Raji (cell line): ENCODE measurements around the gene DCAF5.

ENCODE experiments used
- POLR2A ChIP-seq: IDR thresholded peaks from 2 replicates; pipeline ENCODE4 v1.6.1; 2011; ENCODE audit warnings: low read depth, low read length, control low read depth; ENCODE audit not compliant: insufficient read depth

DCAF5 gene

DNA sequence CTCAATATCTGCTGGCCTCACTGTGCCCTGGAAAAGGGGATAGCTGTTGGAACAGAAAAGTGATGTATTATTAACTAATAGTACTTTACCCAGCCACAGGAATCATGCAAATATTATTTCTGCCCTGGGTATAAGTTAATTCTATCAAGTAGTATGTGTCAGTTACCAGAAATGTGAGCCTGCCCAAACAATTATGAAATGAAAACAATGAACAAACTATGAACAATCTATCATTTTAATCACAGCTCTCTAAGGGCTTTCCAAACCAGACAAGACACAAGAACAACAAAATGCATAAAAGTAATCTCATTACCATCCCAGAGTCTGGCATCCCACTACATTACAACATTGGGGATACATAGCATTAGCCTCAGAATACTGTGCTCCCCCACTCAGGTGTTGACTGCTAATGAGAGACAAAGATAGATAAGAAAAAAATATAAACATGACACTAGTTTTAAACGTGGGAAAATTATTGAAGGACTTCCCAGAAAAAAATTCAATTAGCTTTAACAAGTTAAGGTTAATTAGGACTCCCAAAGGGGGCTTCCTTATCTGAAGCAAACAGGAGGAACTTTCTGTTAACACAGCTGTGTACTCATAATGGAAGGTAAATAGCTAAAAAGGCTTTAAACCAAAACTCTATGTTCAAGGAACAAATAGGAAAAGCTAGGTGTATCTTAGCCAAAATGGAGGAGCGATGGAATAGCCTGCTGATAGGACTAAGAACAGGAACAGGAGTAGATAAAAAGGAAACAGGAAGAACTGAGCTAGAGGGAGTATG lies 3.3 kb downstream of the DCAF5 start:
- TF ChIP-seq POLR2A, result no peak

DNA sequence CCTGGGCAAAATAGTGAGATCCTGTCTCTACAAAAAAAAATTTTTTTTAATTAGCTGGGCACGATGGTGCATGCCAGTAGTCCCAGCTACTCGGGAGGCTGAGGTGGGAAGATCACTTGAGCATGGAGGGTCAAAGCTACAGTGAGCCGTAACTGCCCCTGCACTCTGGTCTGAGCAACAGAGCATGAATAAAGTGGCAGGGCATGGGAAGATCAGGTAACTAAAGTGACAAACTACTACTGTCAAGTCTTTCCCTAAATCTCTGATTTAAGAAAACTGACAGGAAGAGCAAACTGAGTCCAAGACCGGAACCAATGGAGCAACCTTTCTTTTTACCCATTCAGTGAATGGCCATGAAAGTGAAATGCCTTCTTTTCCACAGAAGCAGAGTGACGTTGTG lies 10.8 kb downstream of the DCAF5 start:
- TF ChIP-seq POLR2A, result no peak

DNA sequence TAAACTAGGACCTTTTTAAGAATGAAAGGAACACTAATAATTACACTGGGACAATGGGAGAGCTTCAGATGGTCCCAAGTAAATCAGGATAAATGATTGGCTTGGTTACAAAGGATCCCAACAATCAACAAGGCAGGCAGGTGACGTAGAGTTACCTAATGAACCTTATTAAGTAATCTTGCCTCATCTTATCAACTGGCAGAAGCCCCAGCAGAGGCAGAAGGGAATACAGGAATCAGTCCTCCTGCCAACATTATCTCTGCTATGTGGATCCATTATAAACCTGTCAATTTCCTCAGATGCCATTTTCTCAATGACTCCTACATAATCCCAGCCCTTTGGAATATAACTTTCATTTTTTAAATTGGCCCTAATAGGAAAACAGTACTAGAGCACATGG lies 11.4 kb downstream of the DCAF5 start:
- no peak for TF ChIP-seq POLR2A

DNA sequence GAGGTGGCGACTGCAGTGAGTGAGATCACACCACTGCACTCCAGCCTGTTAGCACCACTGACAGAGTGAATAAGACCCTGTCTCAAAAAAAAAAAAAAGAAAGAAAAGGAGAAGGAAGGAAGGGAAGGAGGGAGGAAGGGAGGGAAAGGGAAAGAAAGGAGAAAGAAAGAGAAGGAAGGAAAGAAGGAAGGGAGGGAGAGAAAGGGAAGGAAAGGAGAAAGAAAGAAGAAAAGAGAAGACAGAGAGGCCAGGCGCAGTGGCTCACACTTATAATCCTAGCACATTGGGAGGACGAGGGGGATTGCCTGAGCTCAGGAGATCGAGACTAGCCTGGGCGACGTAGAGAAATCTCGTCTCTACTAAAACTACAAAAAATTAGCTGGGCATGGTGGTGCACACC lies 13.2 kb downstream of the DCAF5 start:
- TF ChIP-seq POLR2A, result no peak

DNA sequence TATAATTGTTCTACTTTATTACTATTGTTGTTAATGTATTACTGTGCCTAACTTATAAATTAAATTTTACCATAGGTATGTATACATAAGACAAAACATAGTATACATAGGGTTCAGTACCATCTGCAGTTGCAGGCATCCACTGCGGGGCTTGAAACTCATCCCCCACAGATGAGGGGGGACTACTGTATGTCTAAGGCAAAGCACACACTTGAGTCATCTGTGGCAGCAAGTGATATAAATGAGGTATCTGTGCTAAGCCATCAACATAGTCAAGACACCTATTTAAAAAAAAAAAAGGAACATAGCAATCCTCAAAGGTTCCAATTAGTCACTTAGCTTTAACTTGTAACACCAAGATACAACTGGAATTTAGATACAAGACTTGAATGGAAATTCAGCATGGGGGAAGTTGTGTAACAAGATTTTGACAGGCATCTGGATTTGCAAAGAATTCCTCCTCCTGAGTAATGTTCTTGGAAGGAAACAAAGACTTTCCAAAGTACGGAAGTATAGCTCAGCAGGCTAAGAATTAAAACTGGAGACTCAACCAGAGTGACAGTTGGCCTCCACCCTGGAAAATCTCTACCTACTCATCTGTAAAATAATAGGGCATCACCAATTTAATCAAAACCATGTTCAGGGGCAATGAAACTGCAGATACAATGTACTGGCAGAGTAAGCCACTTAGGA lies 14.9 kb downstream of the DCAF5 start:
- no peak for TF ChIP-seq POLR2A

DNA sequence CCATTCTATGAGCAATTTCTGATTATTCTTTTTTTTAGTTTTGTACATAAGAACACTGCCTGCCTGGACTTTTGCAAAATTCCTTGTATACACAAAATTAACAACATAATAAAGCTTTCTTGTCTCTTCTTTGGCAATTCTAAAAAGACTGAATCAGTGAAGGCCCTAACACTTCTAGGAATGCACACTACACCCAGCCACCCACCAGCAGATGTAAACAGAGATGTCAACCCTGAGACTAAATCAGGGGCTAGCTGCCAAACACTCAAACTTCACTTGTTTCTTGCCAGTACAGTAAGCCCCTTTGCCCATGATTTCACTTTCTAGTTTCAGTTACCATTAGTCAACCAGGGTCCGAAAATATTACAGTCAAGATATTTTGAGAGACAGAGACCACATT lies 15.5 kb downstream of the DCAF5 start:
- no peak for TF ChIP-seq POLR2A

DNA sequence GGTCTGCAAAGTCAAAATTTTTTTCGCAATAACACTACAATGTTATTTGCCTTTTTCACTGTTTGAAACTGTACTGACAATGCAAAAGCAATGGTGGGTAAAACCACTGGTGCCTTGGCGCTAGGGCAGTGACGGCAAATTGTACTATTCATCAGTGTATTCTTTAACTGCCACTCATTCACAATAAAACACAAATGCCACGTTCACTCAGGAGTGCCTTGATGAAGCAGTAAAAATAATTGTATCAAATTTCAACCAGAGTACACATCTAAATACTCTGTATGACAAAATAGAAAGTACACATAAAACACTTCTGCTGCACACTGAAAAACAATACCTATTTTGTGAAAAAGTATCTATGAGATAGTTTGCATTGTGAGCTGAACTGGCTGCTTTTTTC lies 17.8 kb downstream of the DCAF5 start:
- TF ChIP-seq POLR2A, result no peak

DNA sequence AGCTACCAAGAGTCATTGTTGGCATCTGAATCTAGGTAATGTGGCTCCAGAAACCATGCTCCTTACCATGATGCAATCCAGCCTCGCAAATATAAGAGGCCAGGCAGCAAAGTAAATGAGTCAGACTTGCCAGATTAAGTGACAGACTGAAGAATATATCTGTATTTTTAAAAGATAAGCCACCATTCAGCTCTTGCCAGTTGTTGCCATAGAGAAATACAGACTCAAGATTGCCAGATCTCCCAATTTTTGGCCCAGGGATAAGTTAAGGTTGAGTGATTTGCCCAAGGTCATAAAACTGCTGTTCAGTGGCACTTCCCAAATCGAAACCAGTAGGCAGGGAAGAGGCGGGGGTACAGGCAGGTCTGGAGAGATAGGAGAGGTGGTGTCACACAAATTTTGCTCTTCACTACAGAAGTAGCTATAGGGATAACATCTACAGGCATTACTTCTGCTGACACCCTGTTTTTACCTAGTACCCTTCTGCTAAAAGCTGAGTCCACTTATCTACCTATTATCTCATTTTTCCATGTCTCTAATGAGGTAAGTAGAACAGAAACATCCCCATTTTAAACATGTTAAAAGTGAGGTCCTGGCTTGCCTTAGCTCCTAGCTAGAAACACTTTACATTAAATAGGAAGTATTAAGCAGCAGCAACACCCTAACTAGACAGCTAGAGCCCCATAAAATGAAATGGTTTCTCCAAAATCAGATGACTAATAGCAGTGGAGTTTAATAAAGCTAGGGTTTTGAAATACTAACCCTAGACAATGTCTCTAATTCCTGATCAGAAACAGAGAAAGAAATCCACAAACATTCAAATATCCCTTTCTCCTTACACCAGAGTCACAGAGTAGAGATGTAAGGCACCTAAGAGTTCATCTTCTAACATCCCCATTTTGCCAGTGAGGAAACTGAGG lies 19.5 kb downstream of the DCAF5 start:
- TF ChIP-seq POLR2A, result no peak

DNA sequence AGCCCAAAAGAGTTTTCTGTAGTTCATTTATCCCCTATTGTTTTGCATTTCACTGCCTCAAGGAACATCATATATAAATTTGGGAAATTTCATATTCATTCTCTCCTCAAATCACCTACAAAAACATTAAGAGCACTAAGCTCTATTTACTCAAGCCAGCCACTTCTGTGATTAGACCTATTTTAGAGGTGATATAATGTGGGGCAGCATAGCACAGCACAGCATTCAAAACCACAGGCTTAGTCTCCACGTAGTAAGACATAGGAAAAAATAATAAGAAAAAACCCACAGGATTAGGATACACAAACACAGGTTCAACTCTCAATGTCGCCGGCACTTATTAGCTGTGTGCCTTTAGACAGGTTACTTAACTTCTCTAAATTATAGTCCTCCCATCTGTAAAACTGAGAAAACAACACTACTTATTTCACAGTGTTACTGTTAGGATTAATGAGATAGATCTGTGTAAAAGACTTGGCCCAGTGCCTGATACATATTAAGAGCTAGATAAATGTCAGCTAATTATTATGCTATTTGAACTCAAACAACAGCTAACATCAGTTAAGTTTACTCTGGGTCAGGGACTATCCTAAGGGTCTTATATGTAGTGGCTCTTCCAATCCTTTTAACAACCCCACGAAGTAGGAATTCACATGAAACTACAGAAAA lies 20.3 kb downstream of the DCAF5 start:
- TF ChIP-seq POLR2A, result no peak

DNA sequence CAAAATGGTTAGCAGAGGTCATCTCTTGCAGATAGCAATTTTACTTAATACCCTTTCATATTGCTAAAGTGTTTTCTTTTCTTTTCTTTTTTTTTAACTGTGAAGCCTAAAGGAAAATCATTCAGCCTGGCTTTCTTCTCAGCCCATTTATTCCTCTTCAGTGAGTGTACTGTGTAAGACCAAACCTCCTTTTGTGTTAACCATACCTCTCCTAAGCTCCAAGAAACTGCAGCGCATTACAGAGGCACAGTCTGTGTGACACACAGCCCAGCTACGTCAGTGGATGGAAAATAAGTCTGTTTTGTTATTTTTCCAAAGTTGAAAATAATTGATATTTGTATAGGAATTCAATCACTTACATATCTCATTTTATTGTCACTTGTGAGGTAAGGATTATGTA lies 21.7 kb downstream of the DCAF5 start:
- no peak for TF ChIP-seq POLR2A

DNA sequence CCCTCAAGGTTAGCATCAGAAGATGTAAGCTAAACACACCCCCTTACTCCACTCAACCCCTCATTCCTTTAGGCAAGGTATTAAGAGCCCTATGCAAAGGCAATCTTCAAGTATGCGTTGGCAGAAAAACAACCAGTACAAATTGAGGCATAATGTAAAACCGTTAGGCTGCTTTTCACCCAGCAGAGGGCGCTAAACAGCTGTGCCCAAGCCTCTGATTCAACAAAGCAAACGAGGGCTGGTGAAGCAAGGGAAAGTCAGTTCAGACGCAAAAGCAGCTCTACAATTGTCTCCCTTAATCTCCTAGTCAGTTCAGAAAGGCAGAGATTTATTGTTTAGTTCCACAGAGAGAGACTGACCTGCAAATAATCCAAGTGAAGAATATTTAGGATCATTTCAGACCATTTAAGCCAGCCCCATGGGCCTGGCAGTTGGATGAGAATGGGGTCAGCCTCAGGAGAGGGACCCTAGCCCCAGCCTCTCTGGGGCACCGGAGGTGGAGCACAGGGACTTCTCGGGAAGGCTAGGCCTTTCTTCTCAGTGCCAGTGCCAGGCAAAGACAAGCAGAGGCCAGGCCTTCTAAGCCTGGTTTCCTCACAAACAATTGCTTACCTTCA lies 23.5 kb downstream of the DCAF5 start:
- no peak for TF ChIP-seq POLR2A

DNA sequence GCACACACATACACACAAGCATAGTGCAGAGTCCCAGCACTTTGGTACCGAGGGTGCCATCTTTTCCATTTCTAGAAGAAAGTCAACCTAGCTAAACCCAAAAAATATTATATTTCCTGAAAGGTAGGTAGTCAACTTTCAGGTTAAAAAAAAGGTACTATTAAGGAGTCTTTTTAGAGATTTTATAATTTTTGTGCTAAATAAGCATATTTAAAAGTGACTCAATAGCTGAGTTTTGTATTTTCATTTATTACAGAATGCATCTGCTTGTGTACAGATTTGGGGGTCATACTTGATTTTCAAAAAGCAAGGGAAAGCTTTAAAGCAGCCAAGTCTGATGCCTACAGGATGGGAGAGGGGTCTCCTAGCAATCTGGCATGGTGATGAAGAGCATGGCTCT lies 34.6 kb downstream of the DCAF5 start:
- TF ChIP-seq POLR2A, result no peak

DNA sequence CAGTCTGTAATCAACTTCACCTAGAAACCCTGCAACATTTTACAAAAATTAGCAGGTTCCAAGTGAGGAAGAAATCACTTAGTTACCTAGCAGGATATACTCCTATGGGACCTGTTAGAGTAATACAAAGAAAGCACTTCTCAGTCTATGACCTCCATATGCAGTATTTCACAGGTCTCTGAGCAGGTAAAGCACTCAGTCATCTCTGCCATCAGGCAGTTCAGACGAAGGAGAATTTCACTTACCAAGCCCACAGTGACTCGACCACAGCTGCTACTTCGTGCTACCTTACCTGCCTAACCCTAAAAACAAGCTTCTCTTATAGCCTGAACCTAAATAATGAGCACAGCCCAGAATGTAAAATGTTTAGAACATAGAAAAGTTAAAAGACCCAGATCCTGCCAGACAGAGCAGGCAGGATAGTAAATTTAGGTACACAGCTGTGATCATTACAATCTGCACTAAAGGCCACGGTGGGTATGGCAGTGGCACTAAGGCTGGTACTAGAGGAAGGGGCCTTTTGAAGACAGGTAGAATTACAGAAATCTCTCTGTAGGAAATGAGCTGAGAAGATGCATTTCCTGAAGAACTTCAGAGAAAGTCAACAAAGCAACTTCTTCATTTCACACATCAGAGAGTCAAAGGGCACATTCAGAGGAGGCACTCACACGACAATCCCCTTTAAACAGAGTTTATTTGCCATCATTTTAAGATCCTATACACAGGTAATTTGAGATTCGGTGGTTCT lies 35.7 kb downstream of the DCAF5 start:
- TF ChIP-seq POLR2A, result no peak

DNA sequence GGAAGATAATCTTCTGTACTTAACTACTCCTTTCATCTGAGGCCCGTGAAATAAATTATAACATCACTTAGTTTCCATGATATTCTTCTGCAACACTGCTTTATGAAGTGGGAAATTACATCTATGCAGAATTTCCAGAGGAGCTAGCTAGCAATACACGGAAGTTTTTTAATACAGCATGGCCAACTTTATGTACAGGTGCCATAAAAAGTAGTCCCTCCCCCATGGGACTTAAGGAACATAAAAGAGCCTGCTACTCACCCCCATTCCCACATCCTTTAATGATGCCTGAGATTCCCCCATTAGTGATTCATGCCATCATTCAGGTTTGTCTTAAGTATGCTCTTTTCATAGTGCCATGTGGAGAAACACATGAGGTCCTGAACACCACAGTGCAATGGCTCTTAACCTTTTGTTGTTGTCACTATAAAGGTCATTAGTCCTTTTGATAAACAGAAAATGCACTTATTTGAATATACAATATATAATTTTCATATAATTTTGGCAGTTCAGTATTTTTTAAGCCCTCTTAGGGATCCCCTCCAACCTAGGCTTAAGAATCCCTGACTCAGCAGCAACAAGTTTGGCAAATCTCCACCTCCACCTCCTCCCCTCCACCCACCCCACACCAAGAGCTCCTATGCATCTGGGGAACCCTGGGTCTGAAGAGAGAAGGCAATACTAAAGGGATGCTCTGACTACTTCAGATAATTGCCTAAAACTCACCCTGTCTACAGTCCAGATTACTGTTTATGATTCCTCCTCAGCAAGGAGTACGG lies 37.3 kb downstream of the DCAF5 start:
- no peak for TF ChIP-seq POLR2A

DNA sequence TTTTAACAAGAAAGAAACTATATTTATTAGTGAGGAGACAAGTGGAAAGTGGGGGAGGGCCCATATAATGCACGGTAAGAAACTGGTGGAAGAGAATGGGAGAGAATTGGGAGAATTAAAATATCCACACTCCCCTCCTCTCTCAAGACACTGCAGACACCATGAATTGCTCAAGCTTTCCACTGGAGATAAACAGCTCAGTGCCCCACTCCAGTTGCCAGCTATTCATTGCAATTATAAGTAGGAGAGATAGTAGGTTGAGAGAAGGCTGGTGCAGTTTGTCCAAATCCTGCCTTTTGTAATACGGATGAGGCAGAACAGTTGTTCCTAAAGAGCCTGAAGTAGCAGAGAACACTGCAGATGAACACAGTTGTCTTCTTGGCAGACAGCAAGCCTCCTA lies 38.2 kb downstream of the DCAF5 start:
- TF ChIP-seq POLR2A, result no peak
